Adipocyte (in vitro differentiated cells): ENCODE measurements around the gene SYDE2.
"Not testable (repeated sequence)": the region's sequence is repeated elsewhere in the genome, so short reads cannot be mapped to it uniquely, and the experiment has no call there.

Experiments used
- DNase-seq: peaks from one replicate; pipeline ENCODE4 v3.0.0-alpha.2; 2015; ENCODE audit warnings: low read depth
- H3K27me3 ChIP-seq: replicated peaks from 2 replicates; pipeline ENCODE4 v1.7.0; 2013; ENCODE audit warnings: mild to moderate bottlenecking, low read length, moderate library complexity; ENCODE audit not compliant: control insufficient read depth, insufficient read depth
- H3K36me3 ChIP-seq: 2 replicates; pipeline ENCODE4 v1.7.0; 2013; ENCODE audit warnings: low read length, mild to moderate bottlenecking, moderate library complexity; ENCODE audit not compliant: control insufficient read depth, insufficient read depth, severe bottlenecking
- H3K4me1 ChIP-seq: 2 replicates; pipeline ENCODE4 v1.7.0; 2013; ENCODE audit warnings: mild to moderate bottlenecking, low read length, moderate library complexity; ENCODE audit not compliant: control insufficient read depth, insufficient read depth
- H3K4me3 ChIP-seq: 2 replicates; pipeline ENCODE4 v1.7.0; 2013; ENCODE audit warnings: mild to moderate bottlenecking, low read length, moderate library complexity
- H3K9ac ChIP-seq: 2 replicates; pipeline ENCODE4 v1.7.0; 2013; ENCODE audit warnings: mild to moderate bottlenecking, low read length, moderate library complexity
- H3K9me3 ChIP-seq: 2 replicates; pipeline ENCODE4 v1.7.0; 2013; ENCODE audit warnings: mild to moderate bottlenecking, low read length, moderate library complexity; ENCODE audit not compliant: control insufficient read depth

The SYDE2 gene

GRCh38 chr1:85157436-85157835 lies 43.4 kb downstream of the SYDE2 start:
- no peak overlapping the region for H3K9ac ChIP-seq
- no peak for DNase-seq
- no peak overlapping the region for H3K4me3 ChIP-seq
- no peaks in the 10 kb centered on the region for H3K4me1 ChIP-seq
- peaks cover 4% of the 10 kb centered on the region for H3K36me3 ChIP-seq
- no peaks in the 10 kb centered on the region for H3K9me3 ChIP-seq
- no peaks in the 10 kb centered on the region for H3K27me3 ChIP-seq

GRCh38 chr1:85153149-85153891 lies 47.5 kb downstream of the SYDE2 start:
- no peak for DNase-seq
- Histone ChIP-seq H3K4me3 (no peak overlapping the region), H3K4me1 (peaks cover 17% of the 10 kb centered on the region)

GRCh38 chr1:85151446-85151845 lies 49.4 kb downstream of the SYDE2 start:
- Histone ChIP-seq H3K36me3 (no peaks in the 10 kb centered on the region), H3K4me1 (peaks cover 18% of the 10 kb centered on the region), H3K4me3 (no peak overlapping the region), H3K9me3 (no peaks in the 10 kb centered on the region), H3K9ac (no peak overlapping the region), H3K27me3 (no peaks in the 10 kb centered on the region)
- DNase-seq = no peak

More at GRCh38 chr1:85153149-85153891, 47.5 kb downstream of the SYDE2 start:
- H3K9ac ChIP-seq = no peak overlapping the region
- no peaks in the 10 kb centered on the region for H3K36me3 ChIP-seq
- H3K27me3 ChIP-seq = no peaks in the 10 kb centered on the region
- no peaks in the 10 kb centered on the region for H3K9me3 ChIP-seq

- no peaks in the 10 kb centered on the region for H3K27me3 ChIP-seq
- no peak for DNase-seq
- no peaks in the 10 kb centered on the region for H3K36me3 ChIP-seq
- H3K4me3 ChIP-seq = no peak overlapping the region
- peaks cover 18% of the 10 kb centered on the region for H3K4me1 ChIP-seq
- no peak overlapping the region for H3K9ac ChIP-seq
- no peaks in the 10 kb centered on the region for H3K9me3 ChIP-seq
Measured at GRCh38 chr1:85149805-85150204, 51.0 kb downstream of the SYDE2 start.

GRCh38 chr1:85148524-85149250 lies 52.1 kb downstream of the SYDE2 start:
- H3K4me1 ChIP-seq = peaks cover 18% of the 10 kb centered on the region
- no peaks in the 10 kb centered on the region for H3K36me3 ChIP-seq
- H3K9me3 ChIP-seq = no peaks in the 10 kb centered on the region
- H3K4me3 ChIP-seq = peak overlapping the region; percentile 15
- no peak overlapping the region for H3K9ac ChIP-seq
- no peaks in the 10 kb centered on the region for H3K27me3 ChIP-seq
- DNase-seq = peak; percentile 63

GRCh38 chr1:85146972-85147359 lies 53.9 kb downstream of the SYDE2 start:
- no peak overlapping the region for H3K9ac ChIP-seq
- peak; percentile 29 for DNase-seq
- H3K36me3 ChIP-seq = no peaks in the 10 kb centered on the region
- no peak overlapping the region for H3K4me3 ChIP-seq
- no peaks in the 10 kb centered on the region for H3K27me3 ChIP-seq
- H3K4me1 ChIP-seq = peaks cover 18% of the 10 kb centered on the region
- no peaks in the 10 kb centered on the region for H3K9me3 ChIP-seq

GRCh38 chr1:85146298-85146971 lies 54.4 kb downstream of the SYDE2 start:
- not testable (repeated sequence) for H3K36me3 ChIP-seq, H3K9ac ChIP-seq, DNase-seq, H3K9me3 ChIP-seq, H3K27me3 ChIP-seq, H3K4me3 ChIP-seq
- peaks cover 18% of the 10 kb centered on the region for H3K4me1 ChIP-seq

- Histone ChIP-seq H3K4me3 (no peak overlapping the region), H3K9ac (no peak overlapping the region), H3K4me1 (peaks cover 11% of the 10 kb centered on the region), H3K36me3 (no peaks in the 10 kb centered on the region), H3K9me3 (no peaks in the 10 kb centered on the region), H3K27me3 (no peaks in the 10 kb centered on the region)
- DNase-seq = no peak
Measured at GRCh38 chr1:85144351-85144750, 56.5 kb downstream of the SYDE2 start.

- no peaks in the 10 kb centered on the region for H3K27me3 ChIP-seq
- DNase-seq = no peak
- peaks cover 2% of the 10 kb centered on the region for H3K4me1 ChIP-seq
- H3K4me3 ChIP-seq = no peak overlapping the region
- no peaks in the 10 kb centered on the region for H3K9me3 ChIP-seq
- no peaks in the 10 kb centered on the region for H3K36me3 ChIP-seq
- H3K9ac ChIP-seq = no peak overlapping the region
Measured at GRCh38 chr1:85142753-85143152, 58.1 kb downstream of the SYDE2 start.

- H3K36me3 ChIP-seq, H3K9me3 ChIP-seq, H3K4me3 ChIP-seq: not testable (repeated sequence)
Measured at GRCh38 chr1:85138439-85138838, 62.4 kb downstream of the SYDE2 start.

GRCh38 chr1:85137660-85138059 lies 63.2 kb downstream of the SYDE2 start:
- Histone ChIP-seq H3K36me3 (no peaks in the 10 kb centered on the region), H3K4me1 (peaks cover 13% of the 10 kb centered on the region), H3K4me3 (no peak overlapping the region), H3K27me3 (no peaks in the 10 kb centered on the region), H3K9me3 (no peaks in the 10 kb centered on the region), H3K9ac (no peak overlapping the region)
- no peak for DNase-seq

More at GRCh38 chr1:85138439-85138838, 62.4 kb downstream of the SYDE2 start:
- H3K4me1 ChIP-seq = peaks cover 13% of the 10 kb centered on the region
- DNase-seq, H3K27me3 ChIP-seq, H3K9ac ChIP-seq: not testable (repeated sequence)
